Germinal center (tissue), 1 donor: Measurements from ENCODE around the gene RPS27.
"Not testable (repeated sequence)": the region's sequence is repeated elsewhere in the genome, so short reads cannot be mapped to it uniquely, and the experiment has no call there.

Experiments used
- DNase-seq: peaks from one replicate; pipeline ENCODE4 v3.0.0; 2012; ENCODE audit warnings: mixed read lengths, low spot score

RPS27 gene

DNA sequence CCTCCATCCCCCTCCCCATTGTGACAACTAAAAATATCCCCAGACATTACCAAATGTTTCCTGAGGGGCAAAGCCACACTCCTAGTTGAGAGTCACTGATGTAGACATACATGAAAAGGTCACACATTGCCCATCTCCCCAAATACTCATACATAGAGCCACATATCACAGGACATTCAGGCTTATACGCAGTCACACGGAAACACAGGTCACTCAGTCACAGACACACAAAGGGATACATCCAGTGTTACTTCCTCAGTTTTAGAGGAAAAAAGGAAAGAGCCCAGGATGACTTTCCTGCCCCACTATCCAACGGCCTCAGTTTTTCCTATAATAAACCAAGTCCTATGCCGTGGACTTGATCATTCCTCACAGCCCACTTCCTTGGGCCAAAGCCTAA lies 29.1 kb upstream of the RPS27 start:
- no peak for DNase-seq

DNA sequence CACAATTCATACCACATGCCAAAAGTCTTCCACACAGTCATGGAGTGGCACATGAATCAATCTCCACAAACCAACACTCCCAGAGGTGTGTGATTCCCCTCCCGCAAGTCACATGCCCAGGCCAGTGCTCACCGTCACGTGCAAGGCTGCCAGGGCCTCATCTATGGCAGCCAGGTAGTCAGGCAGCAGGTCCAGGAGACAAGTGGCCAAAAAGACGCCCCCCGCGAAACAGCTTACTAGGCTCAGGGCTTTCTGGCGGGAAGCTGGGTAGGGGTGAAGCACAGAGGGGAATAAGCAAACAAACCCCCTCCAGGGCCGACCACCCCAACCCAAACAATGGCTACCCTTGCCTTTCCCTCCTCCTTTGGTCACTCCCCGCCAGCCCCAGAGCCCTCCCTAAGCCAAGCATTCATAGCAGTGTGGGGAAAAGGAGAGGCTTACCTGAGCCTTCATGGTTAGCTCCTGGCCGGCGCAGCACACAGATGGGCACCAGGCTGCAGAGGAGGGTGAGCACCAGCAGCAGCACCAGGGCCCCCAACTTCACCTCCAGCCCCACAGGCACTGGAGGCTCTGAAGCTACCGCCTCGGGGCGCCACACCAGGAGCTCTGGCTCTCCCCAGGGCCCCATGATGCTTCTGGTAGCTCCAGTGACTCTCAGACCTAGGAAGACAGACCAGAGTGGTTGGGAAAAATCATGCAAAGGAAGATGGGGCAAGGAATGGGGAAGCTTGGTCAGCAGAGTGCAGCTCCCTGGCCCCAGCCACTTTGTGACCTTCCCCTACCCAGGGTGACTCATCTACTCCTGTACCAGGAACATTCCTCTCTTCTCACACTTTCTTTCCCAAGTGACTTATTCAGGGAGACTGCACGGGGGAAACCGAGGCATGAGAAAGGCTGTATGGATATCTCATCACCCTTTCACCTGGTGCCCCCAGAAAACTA lies 28.2 kb upstream of the RPS27 start:
- no peak for DNase-seq

DNA sequence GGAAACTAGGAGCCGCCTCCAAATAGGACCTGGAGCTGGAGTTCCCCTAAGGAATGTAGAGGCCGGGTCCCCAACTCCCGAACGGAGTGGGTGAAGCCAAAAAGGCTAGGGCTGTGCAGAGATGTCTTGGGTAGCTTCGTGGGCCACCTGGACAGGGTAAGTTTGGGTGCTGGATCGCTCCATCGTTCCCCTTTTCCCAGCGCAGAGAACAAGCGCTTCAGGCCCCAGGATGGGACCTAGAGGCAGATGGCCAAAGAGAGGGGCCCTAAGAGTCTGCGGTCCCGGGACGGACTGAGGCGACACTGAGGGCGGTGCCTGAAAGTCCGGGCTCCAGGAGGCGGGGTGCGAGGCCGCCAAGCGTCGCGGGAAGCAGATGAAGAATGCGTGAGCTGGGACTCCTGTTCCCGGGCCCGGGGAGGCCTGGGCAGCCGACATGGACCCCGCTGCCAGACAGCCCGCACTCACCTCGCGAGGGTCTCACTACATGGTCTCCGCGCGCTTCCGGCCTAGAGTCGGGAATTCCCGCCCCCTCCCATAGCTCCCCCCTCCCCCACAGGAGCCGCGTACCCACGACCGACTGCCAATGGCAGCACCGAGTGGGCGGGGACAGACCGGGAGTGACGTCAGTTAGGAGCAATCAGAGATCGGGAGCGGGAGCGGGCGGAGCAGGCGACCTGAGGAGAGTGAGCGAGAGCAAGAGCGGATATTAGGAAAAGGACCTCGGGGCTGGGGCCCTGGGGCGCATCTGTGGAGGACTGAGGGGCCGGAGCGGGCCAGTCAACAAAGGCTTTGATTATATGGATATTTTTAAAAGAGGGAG lies 27.3 kb upstream of the RPS27 start, which contains the start of gene SLC39A1:
Gene SLC39A1 (minus strand): TSS at position 508 of the 820 bp plus-strand sequence. CDS start 822 bp downstream, outside the sequence.
- peak; percentile 89 for DNase-seq

DNA sequence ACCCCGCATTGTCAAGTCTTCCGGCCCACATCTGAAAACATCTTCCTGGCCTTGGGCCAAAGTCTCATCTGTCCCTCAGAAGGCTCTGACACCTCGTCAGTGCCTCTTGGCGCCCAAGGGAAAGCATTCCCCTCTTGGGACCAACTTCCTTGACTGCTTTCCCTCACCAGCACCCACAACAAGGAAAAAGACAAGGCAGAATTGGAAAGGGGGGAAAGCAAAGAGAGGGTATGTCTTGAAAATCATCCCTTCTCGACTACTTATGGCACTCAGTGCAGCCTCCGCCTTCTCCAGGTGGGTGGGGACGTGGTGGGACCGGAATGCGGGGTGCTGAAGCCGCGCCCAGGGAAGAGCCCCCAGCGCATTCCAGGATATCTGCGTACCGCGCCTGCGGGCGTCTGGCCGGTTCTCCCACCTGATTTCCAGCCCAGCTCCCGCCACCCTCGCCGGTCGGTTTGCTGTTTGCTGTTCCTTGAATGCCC lies 26.7 kb upstream of the RPS27 start:
- no peak for DNase-seq

DNA sequence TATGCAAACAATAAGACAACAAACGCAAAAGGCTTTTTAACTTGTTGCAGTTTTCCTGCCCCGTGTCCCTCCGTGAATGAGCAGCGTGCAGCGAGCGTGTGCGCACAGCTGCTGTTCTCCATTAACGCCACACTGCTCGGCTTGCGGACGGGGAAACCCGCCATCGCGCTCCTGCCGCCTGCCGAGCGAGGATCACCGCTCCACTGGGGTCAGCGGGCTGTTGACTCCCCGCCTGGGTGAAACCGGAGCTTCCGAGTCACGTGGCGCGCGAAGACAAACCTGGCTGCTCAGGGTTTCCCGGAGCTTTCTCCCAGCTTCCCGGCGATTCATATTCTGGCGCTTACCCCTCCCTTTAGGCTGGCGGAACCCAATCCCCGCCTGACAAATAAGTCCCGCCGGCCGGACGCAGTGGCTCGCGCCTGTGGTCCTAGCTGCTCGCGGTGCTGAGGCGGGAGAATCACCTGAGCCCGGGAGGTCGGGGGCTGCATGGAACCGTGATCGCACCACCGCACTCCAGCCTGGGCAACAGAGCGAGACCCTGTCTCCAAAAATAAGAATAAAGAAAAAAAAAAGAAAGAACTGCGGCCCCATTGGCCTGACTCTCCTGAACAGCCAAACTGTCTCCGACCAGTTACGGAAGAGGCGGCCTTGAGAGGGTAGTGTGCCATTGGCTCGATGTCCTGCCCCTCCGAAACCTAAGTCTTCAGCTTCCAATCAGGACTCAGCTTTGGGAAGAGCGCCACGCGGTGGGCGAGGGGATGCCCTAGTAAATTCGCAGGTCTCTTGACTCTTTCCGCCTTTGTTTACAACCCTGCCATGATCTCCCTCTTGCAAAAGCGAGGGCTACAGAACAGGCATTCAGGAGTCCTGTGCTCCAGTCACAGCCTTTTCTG lies 23.2 kb upstream of the RPS27 start, which contains the start of gene CREB3L4:
Gene CREB3L4 (plus strand): TSS at position 796 of the 893 bp plus-strand sequence. CDS start 624 bp downstream, outside the sequence.
- DNase-seq, result peak; percentile 92

DNA sequence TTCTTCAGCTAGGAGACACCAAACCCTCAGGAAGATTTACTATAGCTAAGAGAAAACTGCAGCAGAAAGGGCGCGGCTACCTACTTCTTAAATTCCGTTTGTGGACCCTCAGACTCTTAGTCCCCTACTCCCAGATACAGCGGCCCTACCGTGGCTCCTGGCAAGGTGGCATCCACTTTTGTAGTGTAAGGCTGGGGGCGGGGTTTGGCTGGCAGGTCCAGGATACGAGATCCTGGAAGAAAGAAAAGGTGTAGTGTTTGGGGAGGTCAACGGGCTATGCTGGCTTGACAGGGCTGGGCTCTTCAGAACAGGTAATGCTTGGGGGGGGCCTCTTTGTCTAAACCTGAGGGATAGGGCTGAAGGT lies 22.6 kb upstream of the RPS27 start:
- DNase-seq, result no peak

DNA sequence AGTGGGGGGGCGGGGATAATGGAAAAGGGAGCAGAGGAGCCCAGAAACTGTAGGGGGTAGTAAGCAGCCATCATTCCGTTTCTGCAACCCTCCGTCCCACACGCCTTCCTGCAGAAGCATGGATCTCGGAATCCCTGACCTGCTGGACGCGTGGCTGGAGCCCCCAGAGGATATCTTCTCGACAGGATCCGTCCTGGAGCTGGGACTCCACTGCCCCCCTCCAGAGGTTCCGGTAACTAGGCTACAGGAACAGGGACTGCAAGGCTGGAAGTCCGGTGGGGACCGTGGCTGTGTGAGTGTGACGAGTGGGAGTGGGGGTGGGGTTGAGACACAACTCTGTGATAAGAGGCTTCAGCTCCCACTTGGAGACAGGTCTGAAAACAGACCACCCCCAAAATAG lies 22.2 kb upstream of the RPS27 start:
- DNase-seq, result no peak

DNA sequence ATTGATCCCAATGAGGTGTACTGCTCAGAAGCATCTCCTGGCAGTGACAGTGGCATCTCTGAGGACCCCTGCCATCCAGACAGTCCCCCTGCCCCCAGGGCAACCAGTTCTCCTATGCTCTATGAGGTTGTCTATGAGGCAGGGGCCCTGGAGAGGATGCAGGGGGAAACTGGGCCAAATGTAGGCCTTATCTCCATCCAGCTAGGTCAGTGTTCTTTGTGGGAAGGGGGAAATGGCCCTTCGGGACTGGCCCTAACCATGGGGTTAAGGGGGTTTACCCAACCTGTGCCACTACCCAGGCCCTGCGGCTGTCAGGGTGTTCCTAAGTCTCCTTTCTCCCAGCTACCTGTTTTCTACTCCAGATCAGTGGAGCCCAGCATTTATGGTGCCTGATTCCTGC lies 21.6 kb upstream of the RPS27 start:
- no peak for DNase-seq

DNA sequence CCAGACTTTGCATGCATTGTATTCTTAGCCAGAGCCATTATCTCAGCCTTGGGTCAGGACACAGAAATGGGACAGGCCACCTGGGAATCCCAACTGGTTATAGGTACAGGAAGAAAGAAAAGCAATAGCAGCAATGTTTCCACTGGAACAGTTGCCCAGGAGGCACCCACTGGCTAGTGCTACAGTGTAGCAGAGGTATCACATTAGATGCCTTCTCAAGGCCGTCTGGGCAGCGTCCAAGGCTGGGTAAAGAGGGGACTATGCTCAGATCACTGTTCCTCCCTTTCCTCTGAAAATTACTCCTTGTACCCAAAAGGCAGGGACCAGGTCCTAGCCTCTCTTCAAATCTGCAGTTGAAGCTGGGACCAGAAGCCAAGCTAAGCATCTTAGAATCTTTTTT lies 20.2 kb upstream of the RPS27 start:
- no peak for DNase-seq

DNA sequence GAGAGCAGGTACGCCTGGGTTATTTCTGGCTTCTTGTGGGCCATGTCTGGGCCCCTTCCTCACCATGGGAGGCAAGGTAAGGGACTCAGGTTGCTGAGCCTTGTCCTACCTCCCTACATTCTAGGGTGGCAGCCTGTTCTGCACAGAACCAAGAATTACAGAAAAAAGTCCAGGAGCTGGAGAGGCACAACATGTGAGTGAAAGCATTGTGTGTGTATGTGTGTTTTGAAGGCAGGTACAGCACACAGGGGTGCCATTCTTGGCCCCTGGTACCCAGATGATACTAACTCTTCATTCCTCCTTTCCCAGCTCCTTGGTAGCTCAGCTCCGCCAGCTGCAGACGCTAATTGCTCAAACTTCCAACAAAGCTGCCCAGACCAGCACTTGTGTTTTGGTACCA lies 17.5 kb upstream of the RPS27 start:
- no peak for DNase-seq

DNA sequence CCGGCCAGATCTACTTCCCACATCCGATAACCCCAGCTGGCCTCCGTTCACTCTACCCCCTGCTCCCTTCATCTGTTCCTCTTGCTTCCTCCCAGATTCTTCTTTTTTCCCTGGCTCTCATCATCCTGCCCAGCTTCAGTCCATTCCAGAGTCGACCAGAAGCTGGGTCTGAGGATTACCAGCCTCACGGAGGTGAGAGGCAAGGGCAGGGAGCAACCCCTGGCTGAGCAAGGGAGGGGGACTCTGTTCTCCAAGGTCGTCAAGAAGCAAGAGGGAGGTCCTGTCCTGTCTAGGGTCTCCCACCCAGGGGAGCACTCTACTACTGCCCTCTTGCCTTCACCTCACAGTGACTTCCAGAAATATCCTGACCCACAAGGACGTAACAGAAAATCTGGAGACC lies 17.0 kb upstream of the RPS27 start:
- no peak for DNase-seq

DNA sequence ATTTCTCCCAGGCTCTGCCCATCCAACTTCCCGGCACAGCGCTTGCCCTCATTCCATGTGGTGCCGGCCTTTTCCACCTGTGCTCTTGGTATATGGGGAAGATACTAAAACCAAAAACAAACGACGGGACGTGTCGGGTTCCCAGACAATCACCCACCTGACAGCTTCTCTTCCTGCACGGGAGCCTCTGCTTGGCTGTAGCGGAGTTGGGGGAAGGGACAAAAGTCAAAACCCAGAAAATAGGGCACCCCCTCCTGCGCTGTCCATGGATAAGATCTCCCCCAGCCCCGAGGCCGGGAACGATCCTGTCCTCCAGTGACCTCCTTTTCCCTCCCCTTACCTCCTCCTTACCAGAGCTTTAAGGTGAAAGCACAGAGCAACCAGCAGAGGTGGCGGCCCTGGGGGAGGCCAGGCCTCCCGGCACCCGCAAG lies 13.7 kb upstream of the RPS27 start:
- DNase-seq, result no peak

DNA sequence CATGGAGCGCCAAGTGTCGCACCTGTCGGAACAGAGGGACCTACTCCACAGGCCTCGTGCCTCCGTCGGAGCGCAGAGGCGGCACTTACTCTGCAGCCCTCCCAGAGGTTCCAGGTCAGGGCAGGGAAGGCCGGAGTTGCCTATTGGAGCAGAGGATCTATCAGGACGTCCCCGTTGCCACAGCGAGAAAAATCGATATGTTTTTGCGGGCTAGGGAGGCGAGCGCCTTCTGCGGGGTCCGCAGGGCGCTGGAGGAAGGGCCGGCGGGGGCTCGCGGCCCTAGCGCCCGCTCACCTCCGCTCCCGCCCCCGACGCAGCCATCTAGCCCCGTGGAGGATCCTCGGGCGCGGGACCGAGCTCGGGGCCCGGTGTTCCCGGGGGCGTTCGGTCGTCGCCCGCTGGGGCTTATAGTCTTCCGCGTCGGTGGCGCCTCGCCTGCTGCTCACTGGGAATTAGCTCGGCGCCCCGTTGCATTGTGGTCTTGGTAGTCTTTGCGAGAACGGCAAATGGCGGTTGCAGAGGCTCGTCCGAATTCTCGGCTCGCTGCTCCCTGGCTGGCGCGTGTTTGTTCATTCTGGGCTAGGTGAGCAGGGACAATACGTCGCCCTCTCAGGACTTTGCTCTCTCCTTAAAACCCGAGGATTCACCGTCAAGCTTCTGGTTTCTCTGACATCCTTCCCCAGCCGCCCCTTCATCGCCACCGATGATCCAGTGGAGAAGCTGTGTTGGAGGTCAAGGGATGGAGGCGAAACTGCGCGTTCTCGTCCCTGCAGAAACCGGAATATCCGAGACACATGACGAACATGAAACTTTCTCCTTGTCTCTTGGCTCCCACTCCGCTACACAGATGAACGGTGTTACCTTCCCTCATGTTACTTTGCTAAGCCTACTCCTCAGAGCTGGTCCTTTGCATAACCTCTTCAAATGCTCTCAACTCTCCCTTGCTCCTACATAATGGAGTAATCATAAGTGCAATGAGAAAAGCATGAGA lies 13.0 kb upstream of the RPS27 start, which contains the start of gene JTB:
Gene JTB (minus strand): TSS at position 425 of the 991 bp plus-strand sequence. CDS start 422 bp downstream, at position 3.
- peak; percentile 85 for DNase-seq

DNA sequence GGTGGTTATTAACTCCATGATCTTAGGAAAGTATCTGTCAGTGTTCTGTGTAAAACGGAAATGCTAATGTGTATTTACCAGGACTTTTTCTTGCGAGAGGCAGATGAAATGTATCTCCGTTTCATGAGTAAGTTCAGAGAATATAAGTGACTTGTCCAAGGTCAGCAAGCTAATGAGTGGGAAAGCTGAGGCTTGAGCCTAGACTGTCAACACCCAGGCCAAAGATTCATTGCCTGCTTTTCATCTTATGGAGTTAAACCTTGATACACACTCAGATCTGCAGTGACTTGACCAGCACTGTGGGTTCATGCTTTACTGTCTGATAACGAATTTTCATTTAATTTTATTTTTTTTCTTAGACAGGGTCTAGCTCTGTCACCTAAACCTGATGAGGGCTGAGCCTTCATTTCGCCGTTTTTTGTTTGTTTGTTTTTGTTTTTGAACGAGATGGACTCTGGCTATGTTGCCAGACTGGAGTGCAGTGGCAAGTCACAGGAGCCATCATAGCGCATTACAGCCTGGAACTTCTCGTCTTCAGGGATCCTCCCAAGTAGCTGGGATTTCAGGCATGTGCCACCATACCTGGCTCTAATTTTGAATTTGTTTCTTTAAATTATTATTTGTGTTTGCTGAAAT lies 12.2 kb upstream of the RPS27 start:
- DNase-seq, result no peak

DNA sequence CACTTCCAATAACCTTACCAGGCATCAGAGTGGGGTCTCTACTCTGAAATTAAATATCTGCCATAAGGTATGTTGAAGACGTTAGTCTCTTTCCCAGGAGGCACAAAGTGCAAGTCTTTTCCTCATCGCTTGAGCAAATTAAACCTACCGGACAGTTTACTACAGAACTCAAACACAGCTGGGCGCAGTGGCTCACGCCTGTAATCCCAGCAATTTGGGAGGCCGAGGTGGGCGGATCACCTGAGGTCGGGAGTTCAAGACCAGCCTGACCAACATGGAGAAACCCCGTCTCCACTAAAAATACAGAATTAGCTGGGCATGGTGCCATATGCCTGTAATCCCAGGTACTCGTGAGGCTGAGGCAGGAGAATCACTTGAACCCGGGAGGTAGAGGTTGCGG lies 11.5 kb upstream of the RPS27 start:
- not testable (repeated sequence) for DNase-seq

DNA sequence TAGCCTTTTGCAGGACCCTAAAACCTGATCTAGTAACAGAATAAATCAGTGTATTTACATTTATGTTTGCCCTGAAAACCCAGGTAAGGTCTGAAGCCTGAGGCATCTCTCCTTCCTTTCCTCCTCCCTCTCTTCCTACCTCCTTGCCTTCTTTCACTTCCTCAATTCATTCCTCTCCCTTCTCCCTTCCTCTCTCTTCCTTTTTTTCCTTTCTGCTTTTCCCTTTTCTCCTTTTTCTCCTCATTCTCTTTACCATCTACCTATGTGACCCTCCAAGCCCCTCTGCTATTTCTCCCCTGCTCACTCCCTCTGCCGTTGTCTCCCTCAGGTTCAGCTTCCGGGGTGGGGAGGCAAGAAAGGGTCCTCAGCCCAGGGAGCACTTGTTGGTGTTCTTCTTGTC lies 8.8 kb upstream of the RPS27 start:
- DNase-seq, result not testable (repeated sequence)

DNA sequence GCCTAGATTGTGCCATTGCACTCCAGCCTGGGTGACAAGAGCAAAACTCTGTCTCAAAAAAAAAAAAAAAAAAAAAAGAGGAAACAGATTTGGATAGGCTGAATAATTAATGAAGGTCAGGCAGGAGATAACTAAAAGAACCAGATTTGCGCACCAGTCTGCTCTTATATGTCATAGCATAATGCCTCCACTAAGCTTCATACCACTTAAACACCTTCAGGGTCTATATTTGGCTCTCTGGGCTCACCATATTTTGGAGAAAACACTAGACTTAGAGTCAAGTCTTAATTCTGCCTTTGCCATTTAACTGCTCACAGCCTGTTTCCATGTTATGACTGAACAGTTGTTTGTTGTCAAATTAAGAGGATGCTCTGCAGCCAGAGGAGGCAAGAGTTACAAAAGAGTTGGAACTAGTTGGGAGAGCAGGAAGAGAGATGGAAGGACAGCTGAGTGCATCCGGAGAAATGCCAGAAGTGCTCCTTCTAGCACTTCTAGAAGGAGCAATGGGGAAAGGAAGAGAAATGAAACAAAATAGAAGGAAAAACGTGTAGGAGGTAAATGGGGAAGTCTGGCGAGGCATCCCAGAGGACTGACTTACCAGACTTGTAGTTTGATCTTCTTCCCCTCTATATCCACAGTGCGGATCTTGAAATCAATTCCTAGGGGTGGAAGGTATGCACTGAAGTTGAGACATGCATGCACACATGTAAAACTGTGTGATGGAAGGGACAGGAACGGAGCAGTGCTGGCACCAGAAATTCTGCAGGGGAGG lies 6.3 kb upstream of the RPS27 start:
- no peak for DNase-seq

DNA sequence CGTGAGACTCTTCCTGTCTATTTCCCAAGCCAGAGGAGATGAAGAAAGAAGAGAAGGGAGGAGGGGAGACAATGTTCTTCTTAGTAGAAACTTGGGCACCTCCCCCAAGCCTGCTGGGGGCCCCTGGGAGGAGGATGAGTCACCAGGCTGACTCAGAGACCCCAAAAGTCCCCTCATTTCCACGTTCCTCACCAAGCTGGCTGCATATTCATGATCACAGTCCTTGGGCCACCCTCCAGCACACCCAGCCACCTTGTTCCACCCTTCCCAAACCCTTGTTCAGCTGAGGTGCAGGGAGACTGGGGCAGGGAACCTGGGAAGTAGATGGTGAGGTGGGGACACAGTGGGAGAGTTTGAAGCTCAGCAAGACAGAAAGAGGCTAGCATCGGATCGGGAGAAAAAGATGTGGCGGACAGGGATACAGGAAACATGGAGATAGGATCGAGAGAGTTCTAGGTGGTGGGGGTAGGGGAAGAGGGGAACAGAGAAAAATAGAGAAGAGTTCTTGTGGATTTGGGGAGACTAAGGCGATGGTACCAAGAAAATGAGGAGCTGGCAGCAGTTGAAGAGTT lies 5.1 kb upstream of the RPS27 start:
- DNase-seq, result no peak
